ENCODE measurements around the gene MRPL57.
"Not testable (repeated sequence)": the region's sequence is repeated elsewhere in the genome, so short reads cannot be mapped to it uniquely, and the experiment has no call there.

MRPL57 gene

DNA sequence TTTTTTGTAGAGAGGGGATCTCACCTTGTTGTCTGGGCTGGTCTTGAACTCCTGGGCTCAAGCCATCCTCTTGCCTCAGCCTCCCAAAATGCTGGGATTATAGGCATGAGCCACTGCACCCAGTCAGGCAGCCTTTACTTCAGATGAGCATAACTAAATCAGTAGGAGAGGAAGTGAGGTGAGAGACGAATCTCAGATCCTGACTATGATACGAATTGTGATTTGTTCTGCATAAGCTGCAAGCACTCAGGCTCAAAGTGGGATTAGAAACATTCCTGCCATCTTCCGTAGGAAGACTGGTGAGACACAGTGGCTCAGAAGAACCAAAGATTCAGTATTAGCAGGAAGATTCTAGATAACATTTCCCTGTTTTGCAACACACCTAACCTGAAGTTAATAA, 43.3 kb downstream of the MRPL57 start:
- not testable (repeated sequence) for H3K36me3 ChIP-seq (ENCODE audit: control insufficient read depth, insufficient read depth, low read length, severe bottlenecking); H3K27me3 ChIP-seq (replicated peaks; ENCODE audit: control insufficient read depth, insufficient read depth, low read length); H3K4me3 ChIP-seq (ENCODE audit: low read length); H3K9ac ChIP-seq (ENCODE audit: low read length); DNase-seq (ENCODE audit: low read depth); H3K4me1 ChIP-seq (ENCODE audit: control insufficient read depth, insufficient read depth, low read length)
- peaks cover 15% of the 10 kb centered on the region for H3K9me3 ChIP-seq (ENCODE audit: control insufficient read depth, low read length)

DNA sequence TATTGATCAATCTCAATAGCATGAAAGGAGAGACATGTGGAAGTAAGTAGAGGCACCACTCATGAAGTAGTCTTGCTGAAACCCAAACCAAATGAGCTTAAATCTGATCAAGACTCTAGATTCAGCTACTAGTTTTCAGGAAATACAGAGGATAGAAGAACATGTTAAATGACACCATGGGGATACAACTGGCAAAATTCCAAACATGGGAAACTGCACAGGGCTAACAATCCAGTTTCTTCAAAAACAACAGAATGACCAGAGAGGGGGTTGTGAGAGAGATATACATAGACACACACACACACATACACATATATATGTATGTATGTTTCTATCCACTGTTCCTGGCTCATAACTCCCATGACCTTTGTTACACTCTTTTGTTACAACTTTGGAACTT, 44.8 kb downstream of the MRPL57 start:
- H3K9me3 ChIP-seq (ENCODE audit: control insufficient read depth, low read length), result peaks cover 15% of the 10 kb centered on the region
- no peak for DNase-seq (ENCODE audit: low read depth)
- peaks cover 5% of the 10 kb centered on the region for H3K4me1 ChIP-seq (ENCODE audit: control insufficient read depth, insufficient read depth, low read length)
- no peak overlapping the region for H3K9ac ChIP-seq (ENCODE audit: low read length)
- H3K27me3 ChIP-seq (replicated peaks; ENCODE audit: control insufficient read depth, insufficient read depth, low read length), result peaks cover 3% of the 10 kb centered on the region
- H3K4me3 ChIP-seq (ENCODE audit: low read length), result no peak overlapping the region
- no peaks in the 10 kb centered on the region for H3K36me3 ChIP-seq (ENCODE audit: control insufficient read depth, insufficient read depth, low read length, severe bottlenecking)

DNA sequence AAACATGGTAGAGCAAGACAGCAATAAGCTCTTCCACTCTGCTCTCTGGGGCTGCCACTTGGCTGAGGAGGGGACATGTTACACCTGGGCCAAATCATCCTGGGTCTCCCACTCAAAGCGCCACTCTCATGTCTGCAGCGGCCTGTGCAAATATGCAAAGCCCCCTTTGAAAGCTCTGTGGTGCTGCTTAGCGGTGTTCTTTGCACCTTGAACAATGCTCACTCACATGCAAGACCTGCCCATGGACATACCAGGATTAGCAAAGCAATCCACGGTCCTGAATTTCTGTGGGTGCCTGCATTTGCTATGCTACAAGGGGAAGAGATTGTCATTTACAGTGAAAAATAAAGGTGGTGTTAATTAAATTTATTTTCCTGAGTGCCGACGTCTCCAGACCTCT, 48.6 kb downstream of the MRPL57 start:
- Histone ChIP-seq H3K27me3 (replicated peaks; ENCODE audit: control insufficient read depth, insufficient read depth, low read length) (peaks cover 3% of the 10 kb centered on the region), H3K9ac (ENCODE audit: low read length) (no peak overlapping the region), H3K9me3 (ENCODE audit: control insufficient read depth, low read length) (peaks cover 15% of the 10 kb centered on the region), H3K36me3 (ENCODE audit: control insufficient read depth, insufficient read depth, low read length, severe bottlenecking) (no peaks in the 10 kb centered on the region), H3K4me3 (ENCODE audit: low read length) (no peak overlapping the region), H3K4me1 (ENCODE audit: control insufficient read depth, insufficient read depth, low read length) (no peaks in the 10 kb centered on the region)
- no peak for DNase-seq (ENCODE audit: low read depth)

DNA sequence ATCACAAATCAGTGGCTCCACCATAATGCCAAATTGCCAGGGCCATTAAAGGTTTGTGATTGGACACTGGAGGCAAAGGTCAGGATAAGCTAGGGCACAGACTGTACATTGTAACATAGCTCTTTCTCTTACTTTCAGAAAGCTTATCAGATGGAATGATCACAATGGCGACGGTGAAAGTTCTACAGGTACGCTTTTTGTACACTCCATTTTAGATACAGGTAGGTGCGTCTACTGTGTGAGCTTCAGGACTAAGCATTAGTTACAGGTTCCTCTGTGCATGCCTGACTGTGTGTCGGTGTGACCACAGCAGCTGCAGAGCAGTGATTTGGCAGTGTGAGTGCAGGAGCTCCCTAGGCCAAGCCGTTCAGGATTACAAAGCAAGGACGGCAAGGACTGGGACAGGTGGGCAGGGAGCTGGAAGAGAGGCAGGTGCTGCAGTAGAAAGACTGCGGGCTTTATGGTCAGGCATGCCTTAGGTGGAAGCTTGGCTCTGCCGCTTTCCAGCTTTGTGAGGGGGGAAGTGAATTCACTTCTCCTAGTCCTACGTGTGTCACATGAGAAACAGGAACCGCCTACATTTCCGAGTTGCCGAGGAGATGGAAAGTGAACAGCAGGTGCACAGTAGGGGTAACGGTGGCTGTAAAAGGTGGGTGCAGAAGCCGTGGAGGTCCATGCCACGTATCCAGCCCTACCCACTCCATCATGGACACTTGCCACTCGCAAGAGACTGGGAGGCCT, 49.6 kb downstream of the MRPL57 start:
- H3K4me1 ChIP-seq (ENCODE audit: control insufficient read depth, insufficient read depth, low read length), result no peaks in the 10 kb centered on the region
- no peak for DNase-seq (ENCODE audit: low read depth)
- H3K27me3 ChIP-seq (replicated peaks; ENCODE audit: control insufficient read depth, insufficient read depth, low read length), result peaks cover 3% of the 10 kb centered on the region
- no peaks in the 10 kb centered on the region for H3K36me3 ChIP-seq (ENCODE audit: control insufficient read depth, insufficient read depth, low read length, severe bottlenecking)
- peaks cover 15% of the 10 kb centered on the region for H3K9me3 ChIP-seq (ENCODE audit: control insufficient read depth, low read length)
- H3K9ac ChIP-seq (ENCODE audit: low read length), result no peak overlapping the region
- H3K4me3 ChIP-seq (ENCODE audit: low read length), result no peak overlapping the region

DNA sequence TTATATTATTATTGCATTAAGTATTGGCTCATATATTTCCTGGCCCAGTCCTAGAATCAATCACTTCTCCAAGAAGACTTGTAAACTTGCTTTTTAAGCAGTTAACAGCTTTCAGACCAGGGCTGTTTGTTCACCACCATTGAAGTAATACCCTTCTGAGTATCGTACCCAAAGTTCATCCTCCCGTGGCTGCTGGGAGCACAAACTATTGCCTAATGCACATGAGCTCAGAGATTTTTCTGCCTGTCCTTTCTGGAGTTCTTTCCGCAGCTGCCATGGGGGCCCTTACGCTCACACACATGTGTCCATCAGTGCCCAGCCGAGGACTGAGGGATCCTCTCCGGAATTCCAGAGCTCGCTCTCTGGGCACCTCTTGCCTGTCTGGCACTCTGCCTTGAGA, 51.5 kb downstream of the MRPL57 start:
- DNase-seq (ENCODE audit: low read depth), result no peak
- Histone ChIP-seq H3K36me3 (ENCODE audit: control insufficient read depth, insufficient read depth, low read length, severe bottlenecking) (no peaks in the 10 kb centered on the region), H3K4me3 (ENCODE audit: low read length) (no peak overlapping the region), H3K9ac (ENCODE audit: low read length) (no peak overlapping the region), H3K27me3 (replicated peaks; ENCODE audit: control insufficient read depth, insufficient read depth, low read length) (peaks cover 3% of the 10 kb centered on the region), H3K9me3 (ENCODE audit: control insufficient read depth, low read length) (peaks cover under 1% of the 10 kb centered on the region), H3K4me1 (ENCODE audit: control insufficient read depth, insufficient read depth, low read length) (peaks cover 11% of the 10 kb centered on the region)

Data from adipocyte (in vitro differentiated cells).